H9 (cell line): ENCODE data around the gene ATAT1. TPM values are rescaled to one million over a fixed set of nuclear protein-coding genes. Genes with fewer than 3 reads are reported as not detected.

Experiments used
- DNase-seq: peaks from one replicate; pipeline ENCODE4 v3.0.0-alpha.2; 2017
- H2AFZ ChIP-seq: one replicate; pipeline ENCODE4 v1.6.1; 2013; ENCODE audit warnings: mild to moderate bottlenecking, low read length, control low read depth, moderate library complexity
- H2AK5ac ChIP-seq: 2 replicates; pipeline ENCODE4 v1.6.1; 2013; ENCODE audit warnings: low read length, control low read depth, mixed read lengths; ENCODE audit not compliant: insufficient read length
- H2BK120ac ChIP-seq: one replicate; pipeline ENCODE4 v1.6.1; 2013; ENCODE audit warnings: low read depth, mild to moderate bottlenecking, low read length, control low read depth, inconsistent platforms; ENCODE audit not compliant: poor library complexity, severe bottlenecking
- H2BK12ac ChIP-seq: 2 replicates; pipeline ENCODE4 v1.6.1; 2013; ENCODE audit warnings: low read length, control low read depth, mixed read lengths, low read depth; ENCODE audit not compliant: insufficient read length
- H2BK15ac ChIP-seq: 2 replicates; pipeline ENCODE4 v1.6.1; 2013; ENCODE audit warnings: low read depth, low read length, control low read depth
- H2BK20ac ChIP-seq: one replicate; pipeline ENCODE4 v1.6.1; 2013; ENCODE audit warnings: low read depth, mild to moderate bottlenecking, low read length, control low read depth, inconsistent platforms; ENCODE audit not compliant: poor library complexity, severe bottlenecking
- H2BK5ac ChIP-seq: 2 replicates; pipeline ENCODE4 v1.6.1; 2013; ENCODE audit warnings: low read length, control low read depth, mixed read lengths; ENCODE audit not compliant: insufficient read length
- H3K14ac ChIP-seq: 2 replicates; pipeline ENCODE4 v1.6.1; 2013; ENCODE audit warnings: low read length, control low read depth; ENCODE audit not compliant: insufficient read depth
- H3K18ac ChIP-seq: 2 replicates; pipeline ENCODE4 v1.6.1; 2013; ENCODE audit warnings: low read depth, mild to moderate bottlenecking, mixed read lengths, low read length, control low read depth; ENCODE audit not compliant: insufficient read length
- H3K23ac ChIP-seq: 2 replicates; pipeline ENCODE4 v1.6.1; 2013; ENCODE audit warnings: low read length, control low read depth, mixed read lengths, low read depth; ENCODE audit not compliant: insufficient read length
- H3K23me2 ChIP-seq: 2 replicates; pipeline ENCODE4 v1.6.1; 2013; ENCODE audit warnings: low read depth, mild to moderate bottlenecking, mixed read lengths, low read length, control low read depth; ENCODE audit not compliant: insufficient read length, poor library complexity, severe bottlenecking
- H3K27ac ChIP-seq: 2 replicates; pipeline ENCODE4 v1.5.1; 2013; ENCODE audit warnings: low read length, control low read depth, mixed read lengths, low read depth; ENCODE audit not compliant: insufficient read length
- H3K27me3 ChIP-seq: 2 replicates; pipeline ENCODE4 v1.6.1; 2013; ENCODE audit warnings: low read length, control low read depth, inconsistent platforms; ENCODE audit not compliant: insufficient read depth
- H3K4ac ChIP-seq: 2 replicates; pipeline ENCODE4 v1.6.1; 2013; ENCODE audit warnings: low read depth, mild to moderate bottlenecking, control low read depth, inconsistent platforms, low read length, moderate library complexity
- H3K4me1 ChIP-seq: 2 replicates; pipeline ENCODE4 v1.6.1; 2013; ENCODE audit warnings: low read length, control low read depth, inconsistent platforms; ENCODE audit not compliant: insufficient read depth
- H3K4me2 ChIP-seq: 2 replicates; pipeline ENCODE4 v1.6.1; 2013; ENCODE audit warnings: low read length, control low read depth, mixed read lengths; ENCODE audit not compliant: insufficient read length, insufficient read depth
- H3K56ac ChIP-seq: 2 replicates; pipeline ENCODE4 v1.6.1; 2013; ENCODE audit warnings: low read depth, mild to moderate bottlenecking, mixed read lengths, low read length, control low read depth; ENCODE audit not compliant: insufficient read length
- H3K79me1 ChIP-seq: 2 replicates; pipeline ENCODE4 v1.6.1; 2013; ENCODE audit warnings: low read depth, mild to moderate bottlenecking, moderate library complexity, low read length, control low read depth, inconsistent platforms; ENCODE audit not compliant: insufficient read depth, poor library complexity, severe bottlenecking
- H3K79me2 ChIP-seq: 2 replicates; pipeline ENCODE4 v1.6.1; 2013; ENCODE audit warnings: low read length, control low read depth, inconsistent platforms; ENCODE audit not compliant: insufficient read depth
- H3K9ac ChIP-seq: 2 replicates; pipeline ENCODE4 v1.6.1; 2013; ENCODE audit warnings: low read length, control low read depth, mixed read lengths; ENCODE audit not compliant: insufficient read length; ENCODE audit errors: extremely low read depth
- H3K9me3 ChIP-seq: one replicate; pipeline ENCODE4 v1.6.1; 2013; ENCODE audit warnings: low read depth, low read length, inconsistent platforms; ENCODE audit not compliant: control insufficient read depth
- H3T11ph ChIP-seq: one replicate; pipeline ENCODE4 v1.6.1; 2013; ENCODE audit warnings: mild to moderate bottlenecking, low read length, control low read depth, inconsistent platforms
- H4K20me1 ChIP-seq: one replicate; pipeline ENCODE4 v1.6.1; 2013; ENCODE audit not compliant: control insufficient read depth, insufficient read length, insufficient read depth
- H4K5ac ChIP-seq: 2 replicates; pipeline ENCODE4 v1.6.1; 2013; ENCODE audit warnings: low read depth, mild to moderate bottlenecking, mixed read lengths, low read length, control low read depth; ENCODE audit not compliant: insufficient read length
- H4K8ac ChIP-seq: replicated peaks from 2 replicates; pipeline ENCODE4 v1.6.1; 2013; ENCODE audit warnings: low read length, control low read depth, mixed read lengths, low read depth; ENCODE audit not compliant: insufficient read length
- H4K91ac ChIP-seq: 2 replicates; pipeline ENCODE4 v1.6.1; 2013; ENCODE audit warnings: low read depth, mild to moderate bottlenecking, moderate library complexity, mixed read lengths, low read length, control low read depth; ENCODE audit not compliant: insufficient read length
- H3K27ac Mint-ChIP-seq, 3 experiments: 2 replicates in 2 of 3; 3 replicates in 1 of 3; pipeline ENCODE4 v1.8.0; 2020 to 2021; ENCODE audit warnings: mixed read lengths in 3 of 3, mild to moderate bottlenecking in 1 of 3, moderate library complexity in 1 of 3
- H3K27me3 Mint-ChIP-seq: 2 replicates; pipeline ENCODE4 v1.8.0; 2021; ENCODE audit warnings: low read depth, mild to moderate bottlenecking, moderate library complexity, mixed read lengths
- H3K36me3 Mint-ChIP-seq, 3 experiments: 2 replicates in 2 of 3; 3 replicates in 1 of 3; pipeline ENCODE4 v1.8.0; 2020 to 2021; ENCODE audit warnings: low read depth in 3 of 3, mixed read lengths in 3 of 3; ENCODE audit not compliant: insufficient read depth in 1 of 3
- H3K4me1 Mint-ChIP-seq, 2 experiments: 2 replicates each; pipeline ENCODE4 v1.8.0; 2020; ENCODE audit warnings: mixed read lengths in 2 of 2
- H3K4me3 Mint-ChIP-seq, 2 experiments: 2 replicates in 1 of 2; 3 replicates in 1 of 2; pipeline ENCODE4 v1.8.0; 2020 to 2021; ENCODE audit warnings: mild to moderate bottlenecking in 2 of 2, mixed read lengths in 2 of 2, moderate library complexity in 1 of 2
- H3K9me3 Mint-ChIP-seq, 2 experiments: 2 replicates in 1 of 2; 3 replicates in 1 of 2; pipeline ENCODE4 v1.8.0; 2020; ENCODE audit warnings: mild to moderate bottlenecking in 2 of 2, mixed read lengths in 2 of 2, moderate library complexity in 1 of 2
- WGBS: extraction: QIAGEN DNeasy Blood & Tissue Kit; methylation state at CpG from one replicate; pipeline ENCODE4 v1.1.7; 2013; ENCODE audit warnings: missing lambda C conversion rate, low lambda C conversion rate, mixed read lengths; ENCODE audit not compliant: insufficient read length; ENCODE audit errors: extremely low coverage; 5-methylcytosine and 5-hydroxymethylcytosine counted together
- total RNA-seq: library from RNA; stranded (reverse); gene quantifications from 2 replicates; pipeline ENCODE4 v1.2.1, GENCODE V29; 2021
- TF ChIP-seq, protein P1 (sequence below): fragments of 200-600 bp; sonication (generic); conservative IDR thresholded peaks from 3 replicates; pipeline ENCODE4 v1.8.0; 2021; ENCODE audit warnings: antibody characterized with exemption, mild to moderate bottlenecking

The ATAT1 gene
- total RNA-seq, 1 experiment from 2014 or later: 20.1 TPM

DNA sequence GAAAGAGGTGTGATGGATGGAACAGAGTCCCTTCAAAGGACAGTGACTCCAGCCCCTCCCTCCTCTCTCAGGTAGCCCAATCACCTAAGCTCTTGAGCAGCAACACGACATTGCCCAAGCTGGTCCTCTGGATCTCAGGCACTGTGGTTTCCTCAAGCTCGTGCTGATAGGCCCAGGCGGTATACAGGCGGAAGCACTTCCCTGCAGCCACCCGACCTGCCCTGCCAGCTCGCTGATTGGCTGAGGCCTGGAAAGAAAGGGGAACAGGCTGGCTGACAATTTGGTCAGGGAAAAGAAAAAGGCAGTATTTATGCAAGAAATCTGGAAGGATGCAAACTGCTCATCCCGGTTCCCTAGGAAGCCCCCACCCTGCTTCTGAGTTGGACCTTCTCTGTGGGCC lies 29.8 kb downstream of the ATAT1 start:
- H2BK12ac ChIP-seq: no peak overlapping the region
- H3K9ac ChIP-seq: no peak overlapping the region
- no peak overlapping the region for H2BK15ac ChIP-seq
- H3K14ac ChIP-seq: no peak overlapping the region
- no peaks in the 10 kb centered on the region for H4K20me1 ChIP-seq
- TF ChIP-seq, protein P1, sequence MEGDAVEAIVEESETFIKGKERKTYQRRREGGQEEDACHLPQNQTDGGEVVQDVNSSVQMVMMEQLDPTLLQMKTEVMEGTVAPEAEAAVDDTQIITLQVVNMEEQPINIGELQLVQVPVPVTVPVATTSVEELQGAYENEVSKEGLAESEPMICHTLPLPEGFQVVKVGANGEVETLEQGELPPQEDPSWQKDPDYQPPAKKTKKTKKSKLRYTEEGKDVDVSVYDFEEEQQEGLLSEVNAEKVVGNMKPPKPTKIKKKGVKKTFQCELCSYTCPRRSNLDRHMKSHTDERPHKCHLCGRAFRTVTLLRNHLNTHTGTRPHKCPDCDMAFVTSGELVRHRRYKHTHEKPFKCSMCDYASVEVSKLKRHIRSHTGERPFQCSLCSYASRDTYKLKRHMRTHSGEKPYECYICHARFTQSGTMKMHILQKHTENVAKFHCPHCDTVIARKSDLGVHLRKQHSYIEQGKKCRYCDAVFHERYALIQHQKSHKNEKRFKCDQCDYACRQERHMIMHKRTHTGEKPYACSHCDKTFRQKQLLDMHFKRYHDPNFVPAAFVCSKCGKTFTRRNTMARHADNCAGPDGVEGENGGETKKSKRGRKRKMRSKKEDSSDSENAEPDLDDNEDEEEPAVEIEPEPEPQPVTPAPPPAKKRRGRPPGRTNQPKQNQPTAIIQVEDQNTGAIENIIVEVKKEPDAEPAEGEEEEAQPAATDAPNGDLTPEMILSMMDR: no peak
- H3K56ac ChIP-seq: no peak overlapping the region
- H3K4me1 ChIP-seq: no peaks in the 10 kb centered on the region
- no peak overlapping the region for H2AK5ac ChIP-seq
- no peak overlapping the region for H3T11ph ChIP-seq
- Mint-ChIP-seq H3K27me3 (no peaks in the 10 kb centered on the region), H3K36me3 (peaks cover 28 to 88% (median 70%) of the 10 kb centered on the region in 3 experiments; a peak in 6 of 7 replicates), H3K4me1 (no peaks in the 10 kb centered on the region), H3K27ac (no peak overlapping the region), H3K4me3 (no peak overlapping the region), H3K9me3 (no peaks in the 10 kb centered on the region)
- no peak for DNase-seq
- H3K79me1 ChIP-seq: no peaks in the 10 kb centered on the region
- no peak overlapping the region for H2BK120ac ChIP-seq
- WGBS: no CpG with 5 or more reads among the region's 7 CpGs
- no peaks in the 10 kb centered on the region for H3K27me3 ChIP-seq
- H2AFZ ChIP-seq: no peak overlapping the region
- no peak overlapping the region for H2BK20ac ChIP-seq
- H3K27ac ChIP-seq: no peak overlapping the region
- no peaks in the 10 kb centered on the region for H3K23me2 ChIP-seq
- no peak overlapping the region for H2BK5ac ChIP-seq
- no peak overlapping the region for H4K5ac ChIP-seq
- H3K79me2 ChIP-seq: no peaks in the 10 kb centered on the region
- no peak overlapping the region for H3K23ac ChIP-seq
- no peak overlapping the region for H3K4me2 ChIP-seq
- H4K91ac ChIP-seq: no peak overlapping the region
- H4K8ac ChIP-seq: no peak overlapping the region
- H3K18ac ChIP-seq: no peak overlapping the region
- no peak overlapping the region for H3K4ac ChIP-seq
- H3K9me3 ChIP-seq: no peaks in the 10 kb centered on the region
